ENCODE measurements around the gene MOAP1.

- no peak for TF ChIP-seq CTCF (IDR thresholded peaks at IDR 0.05 in 8 of 11, conservative IDR thresholded peaks at IDR 0.05 in 3 of 11)
- TF ChIP-seq POLR2AphosphoS5 (IDR thresholded peaks at IDR 0.05) = no peak
- no peak for TF ChIP-seq POLR2A (IDR thresholded peaks at IDR 0.05)
Measured at GRCh38 chr14:93220509-93220908, 35.8 kb upstream of the MOAP1 start.
